ENCODE measurements around the gene GRM7.

The GRM7 gene

GRCh38 chr3:7640787-7641186, 779.9 kb downstream of the GRM7 start:
- no peak for TF ChIP-seq SIN3A (IDR thresholded peaks at IDR 0.05; ENCODE audit: borderline replicate concordance, insufficient read depth, low read length)
- TF ChIP-seq TAF1 (IDR thresholded peaks at IDR 0.05; ENCODE audit: borderline replicate concordance, insufficient read depth, low read length), result no peak
- TF ChIP-seq POLR2AphosphoS5 (IDR thresholded peaks at IDR 0.05; ENCODE audit: low read depth, low read length), result no peak
- TF ChIP-seq FOXP2 (optimal IDR thresholded peaks at IDR 0.05; ENCODE audit: borderline replicate concordance, extremely low read depth, extremely low read length, insufficient read depth), result no peak
- TF ChIP-seq REST (IDR thresholded peaks at IDR 0.05; ENCODE audit: insufficient read depth in 1 of 2, low read depth in 2 of 2, low read length in 2 of 2), result no peak

GRCh38 chr3:7646851-7647250, 785.9 kb downstream of the GRM7 start:
- no peak for TF ChIP-seq POLR2AphosphoS5 (IDR thresholded peaks at IDR 0.05; ENCODE audit: low read depth, low read length)
- TF ChIP-seq TAF1 (IDR thresholded peaks at IDR 0.05; ENCODE audit: borderline replicate concordance, insufficient read depth, low read length), result no peak
- no peak for TF ChIP-seq REST (IDR thresholded peaks at IDR 0.05; ENCODE audit: insufficient read depth in 1 of 2, low read depth in 2 of 2, low read length in 2 of 2)
- TF ChIP-seq FOXP2 (optimal IDR thresholded peaks at IDR 0.05; ENCODE audit: borderline replicate concordance, extremely low read depth, extremely low read length, insufficient read depth), result no peak
- no peak for TF ChIP-seq SIN3A (IDR thresholded peaks at IDR 0.05; ENCODE audit: borderline replicate concordance, insufficient read depth, low read length)

GRCh38 chr3:7650466-7650865, 789.6 kb downstream of the GRM7 start:
- TF ChIP-seq POLR2AphosphoS5 (IDR thresholded peaks at IDR 0.05; ENCODE audit: low read depth, low read length) (no peak), FOXP2 (optimal IDR thresholded peaks at IDR 0.05; ENCODE audit: borderline replicate concordance, extremely low read depth, extremely low read length, insufficient read depth) (no peak), REST (IDR thresholded peaks at IDR 0.05; ENCODE audit: insufficient read depth in 1 of 2, low read depth in 2 of 2, low read length in 2 of 2) (no peak), TAF1 (IDR thresholded peaks at IDR 0.05; ENCODE audit: borderline replicate concordance, insufficient read depth, low read length) (no peak), SIN3A (IDR thresholded peaks at IDR 0.05; ENCODE audit: borderline replicate concordance, insufficient read depth, low read length) (no peak)

- TF ChIP-seq POLR2AphosphoS5 (IDR thresholded peaks at IDR 0.05; ENCODE audit: low read depth, low read length), result no peak
Measured at GRCh38 chr3:7651274-7651673, 790.4 kb downstream of the GRM7 start.

- TF ChIP-seq POLR2AphosphoS5 (IDR thresholded peaks at IDR 0.05; ENCODE audit: low read depth, low read length) (no peak), FOXP2 (optimal IDR thresholded peaks at IDR 0.05; ENCODE audit: borderline replicate concordance, extremely low read depth, extremely low read length, insufficient read depth) (no peak), SIN3A (IDR thresholded peaks at IDR 0.05; ENCODE audit: borderline replicate concordance, insufficient read depth, low read length) (no peak), REST (IDR thresholded peaks at IDR 0.05; ENCODE audit: insufficient read depth in 1 of 2, low read depth in 2 of 2, low read length in 2 of 2) (no peak), TAF1 (IDR thresholded peaks at IDR 0.05; ENCODE audit: borderline replicate concordance, insufficient read depth, low read length) (no peak)
Measured at GRCh38 chr3:7657214-7658112, 796.5 kb downstream of the GRM7 start.

All from PFSK-1 (cell line).